Epidermal melanocyte (primary cell): ENCODE results near the gene PRDM16.

Experiments
- DNase-seq: peaks from one replicate; pipeline ENCODE4 v3.0.0; 2011; ENCODE audit warnings: low spot score; ENCODE audit not compliant: insufficient read length

The PRDM16 gene

GRCh38 chr1:3408751-3409266, 339.8 kb downstream of the PRDM16 start:
- DNase-seq: no peak

- DNase-seq: no peak
Measured at GRCh38 chr1:3409366-3410141, 340.6 kb downstream of the PRDM16 start.

GRCh38 chr1:3410142-3410925, 341.3 kb downstream of the PRDM16 start:
- DNase-seq: peak; percentile 94

GRCh38 chr1:3411806-3412205, 342.8 kb downstream of the PRDM16 start:
- no peak for DNase-seq

GRCh38 chr1:3412376-3412775, 343.4 kb downstream of the PRDM16 start:
- DNase-seq: no peak

- no peak for DNase-seq
Measured at GRCh38 chr1:3413975-3414710, 345.1 kb downstream of the PRDM16 start.

- no peak for DNase-seq
Measured at GRCh38 chr1:3415260-3416090, 346.5 kb downstream of the PRDM16 start.

- DNase-seq: no peak
Measured at GRCh38 chr1:3417082-3417739, 348.2 kb downstream of the PRDM16 start.

- DNase-seq: no peak
Measured at GRCh38 chr1:3417934-3418333, 348.9 kb downstream of the PRDM16 start.

GRCh38 chr1:3418600-3418999, 349.6 kb downstream of the PRDM16 start:
- DNase-seq: no peak

- DNase-seq: no peak
Measured at GRCh38 chr1:3419415-3420204, 350.6 kb downstream of the PRDM16 start.

- no peak for DNase-seq
Measured at GRCh38 chr1:3420218-3420951, 351.4 kb downstream of the PRDM16 start.

- no peak for DNase-seq
Measured at GRCh38 chr1:3422638-3423037, 353.6 kb downstream of the PRDM16 start.

- DNase-seq: no peak
Measured at GRCh38 chr1:3423245-3423829, 354.3 kb downstream of the PRDM16 start.

GRCh38 chr1:3423896-3424611, 355.1 kb downstream of the PRDM16 start:
- DNase-seq: no peak

GRCh38 chr1:3425486-3426215, 356.6 kb downstream of the PRDM16 start:
- DNase-seq: no peak

GRCh38 chr1:3426956-3427535, 358.0 kb downstream of the PRDM16 start:
- no peak for DNase-seq
